Measurements from ENCODE around the gene HOGA1.

Gene HOGA1

GRCh38 chr10:97580421-97581367 is 3.5 kb upstream of the HOGA1 start:
- Mint-ChIP-seq H3K27ac (peak overlapping the region; percentile 50), H3K36me3 (no peaks in the 10 kb centered on the region), H3K4me1 (no peaks in the 10 kb centered on the region), H3K9me3 (no peaks in the 10 kb centered on the region), H3K4me3 (no peak overlapping the region), H3K27me3 (peaks cover 26% of the 10 kb centered on the region)
- CTCF ChIA-PET, result interaction anchor here (0.6 to 2.1 kb wide), 2 partner anchors 9 to 116 kb away, joined by 3 to 11 read pairs; no protein-coding TSS in a partner anchor
- DNase-seq, result no peak

- CTCF ChIA-PET, result interaction anchor here (0.7 kb wide), 1 partner anchor 10 kb away, joined by 4 read pairs; no protein-coding TSS in a partner anchor
- Mint-ChIP-seq H3K4me3 (no peak overlapping the region), H3K9me3 (no peaks in the 10 kb centered on the region), H3K4me1 (no peaks in the 10 kb centered on the region), H3K27ac (no peak overlapping the region), H3K36me3 (no peaks in the 10 kb centered on the region), H3K27me3 (peaks cover 21% of the 10 kb centered on the region)
- DNase-seq, result no peak
These were observed 2.0 kb upstream of the HOGA1 start for GRCh38 chr10:97582169-97582568.

DNA sequence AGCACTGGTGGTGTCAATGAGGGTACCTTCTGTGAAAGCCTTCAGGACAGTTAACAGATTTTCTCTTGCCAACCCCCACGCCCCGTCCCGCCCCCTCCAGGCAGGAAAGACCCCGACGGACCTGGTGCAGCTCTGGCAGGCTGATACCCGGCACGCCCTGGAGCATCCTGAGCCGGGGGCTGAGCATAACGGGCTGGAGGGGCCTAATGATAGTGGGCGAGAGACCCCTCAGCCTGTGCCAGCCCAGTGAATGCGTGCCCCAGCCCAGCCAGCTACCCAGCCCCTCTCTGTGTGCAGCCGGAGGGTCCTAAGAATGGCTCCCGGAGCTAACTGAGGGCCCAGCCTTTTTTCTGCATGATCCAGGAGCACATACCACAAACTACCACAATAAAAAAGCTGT is 713 bp upstream of the HOGA1 start:
- CTCF ChIA-PET, result no interaction called here
- no peaks in the 10 kb centered on the region for H3K4me1 Mint-ChIP-seq
- no peak overlapping the region for H3K27ac Mint-ChIP-seq
- H3K36me3 Mint-ChIP-seq, result no peaks in the 10 kb centered on the region
- H3K9me3 Mint-ChIP-seq, result no peaks in the 10 kb centered on the region
- no peak overlapping the region for H3K4me3 Mint-ChIP-seq
- DNase-seq, result no peak
- peaks cover 9% of the 10 kb centered on the region for H3K27me3 Mint-ChIP-seq

GRCh38 chr10:97584798-97585438 is 729 bp downstream of the HOGA1 start:
- Mint-ChIP-seq H3K27me3 (peaks cover 4% of the 10 kb centered on the region), H3K4me3 (no peak overlapping the region), H3K9me3 (no peaks in the 10 kb centered on the region), H3K36me3 (no peaks in the 10 kb centered on the region), H3K4me1 (no peaks in the 10 kb centered on the region), H3K27ac (no peak overlapping the region)
- CTCF ChIA-PET, result no interaction called here
- no peak for DNase-seq

DNA sequence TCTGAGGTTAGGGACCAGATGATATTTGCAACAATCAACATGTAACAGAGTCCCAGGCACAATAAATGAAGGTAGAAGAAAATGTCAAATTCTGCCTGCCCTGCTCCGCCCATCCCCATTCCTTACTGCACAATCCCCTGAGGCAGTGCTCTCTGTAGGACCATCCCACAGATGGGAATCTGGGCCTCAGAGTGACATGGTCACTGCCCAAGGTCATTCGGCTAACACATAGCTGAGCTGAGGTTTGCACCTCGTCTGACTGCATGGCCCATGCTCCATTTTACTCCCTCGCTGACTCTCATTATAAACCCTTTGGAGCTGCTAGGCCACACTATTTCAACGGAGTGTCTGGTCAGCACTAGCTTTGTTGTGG is 1.2 kb downstream of the HOGA1 start:
- no peak overlapping the region for H3K4me3 Mint-ChIP-seq
- H3K27me3 Mint-ChIP-seq, result peaks cover 4% of the 10 kb centered on the region
- peaks cover 3% of the 10 kb centered on the region for H3K4me1 Mint-ChIP-seq
- CTCF ChIA-PET, result no interaction called here
- no peaks in the 10 kb centered on the region for H3K36me3 Mint-ChIP-seq
- no peak overlapping the region for H3K27ac Mint-ChIP-seq
- no peak for DNase-seq
- no peaks in the 10 kb centered on the region for H3K9me3 Mint-ChIP-seq

DNA sequence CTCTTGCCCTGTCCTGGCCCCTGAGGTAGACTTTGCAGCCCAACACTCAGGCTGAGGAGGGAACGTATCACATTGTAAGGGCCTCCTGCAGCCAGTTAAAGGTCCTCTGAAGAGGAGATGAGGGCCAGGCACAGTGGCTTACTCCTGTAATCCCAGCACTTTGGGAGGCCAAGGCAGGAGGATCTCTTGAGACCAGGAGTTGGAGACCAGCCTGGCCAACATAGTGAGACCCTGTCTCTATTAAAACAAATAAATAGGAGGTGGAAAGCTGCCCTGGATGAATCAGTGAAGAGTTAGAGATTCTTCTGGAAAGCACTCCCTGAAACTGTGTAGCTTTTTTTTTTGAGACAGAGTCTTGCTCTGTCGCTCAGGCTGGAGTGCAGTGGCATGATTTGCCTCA is 3.0 kb downstream of the HOGA1 start:
- peaks cover 4% of the 10 kb centered on the region for H3K27me3 Mint-ChIP-seq
- no peak for DNase-seq
- CTCF ChIA-PET, result interaction anchor here (0.8 to 1.7 kb wide), 2 partner anchors 9 to 15 kb away, joined by 3 to 8 read pairs; partner anchors contain the start of gene ANKRD2
- no peak overlapping the region for H3K4me3 Mint-ChIP-seq
- H3K27ac Mint-ChIP-seq, result no peak overlapping the region
- H3K36me3 Mint-ChIP-seq, result no peaks in the 10 kb centered on the region
- H3K9me3 Mint-ChIP-seq, result no peaks in the 10 kb centered on the region
- peaks cover 5% of the 10 kb centered on the region for H3K4me1 Mint-ChIP-seq

- CTCF ChIA-PET, result no interaction called here
- Mint-ChIP-seq H3K4me1 (peaks cover 5% of the 10 kb centered on the region), H3K36me3 (no peaks in the 10 kb centered on the region), H3K9me3 (no peaks in the 10 kb centered on the region), H3K27ac (peak within 1 kb of the TSS; percentile 55), H3K27me3 (peaks cover 3% of the 10 kb centered on the region), H3K4me3 (no peak within 1 kb of the TSS)
- DNase-seq, result no peak
These were observed 5.3 kb downstream of the HOGA1 start, which contains the start of gene C10orf62 for GRCh38 chr10:97589479-97589878. Gene C10orf62 (plus strand): TSS chr10:97589721. CDS start chr10:97589898, 177 bp downstream.

DNA sequence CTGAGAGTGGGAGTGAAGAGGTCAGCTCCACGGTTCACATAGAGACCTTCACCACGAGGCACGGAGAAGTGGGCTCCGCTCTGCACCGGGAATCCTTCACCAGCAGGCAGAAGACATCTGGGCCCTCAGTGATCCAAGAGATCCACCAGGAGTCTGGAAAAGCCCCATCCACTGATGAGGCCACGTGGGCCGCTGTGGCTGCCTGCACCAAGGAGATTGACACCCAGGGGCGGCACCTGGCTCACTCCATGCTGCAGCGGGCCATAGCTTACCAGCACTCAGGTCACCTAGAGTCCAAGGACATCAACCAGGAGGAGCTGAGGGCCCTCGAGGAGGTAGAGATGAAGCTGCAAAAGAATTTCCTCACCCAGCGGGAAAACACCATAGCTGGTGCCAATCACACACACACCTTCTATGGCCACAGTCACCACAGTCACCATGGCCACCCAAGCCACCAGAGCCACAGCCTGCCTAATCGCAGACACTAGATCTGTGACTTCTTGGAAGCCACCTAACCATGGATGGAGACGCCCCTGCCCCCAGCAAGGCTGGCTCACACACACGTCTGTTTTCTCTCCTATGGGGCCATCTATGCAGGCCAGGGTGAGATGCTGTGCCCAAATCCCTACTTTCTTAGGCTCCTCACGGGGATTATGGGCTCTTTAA is 6.0 kb downstream of the HOGA1 start:
- Mint-ChIP-seq H3K4me3 (no peak overlapping the region), H3K27me3 (no peaks in the 10 kb centered on the region), H3K4me1 (peaks cover 5% of the 10 kb centered on the region), H3K27ac (no peak overlapping the region), H3K9me3 (no peaks in the 10 kb centered on the region), H3K36me3 (no peaks in the 10 kb centered on the region)
- CTCF ChIA-PET, result interaction anchor here (0.6 to 1.0 kb wide), 2 partner anchors 21 to 111 kb away, joined by 3 read pairs; no protein-coding TSS in a partner anchor
- DNase-seq, result no peak

- no peaks in the 10 kb centered on the region for H3K9me3 Mint-ChIP-seq
- CTCF ChIA-PET, result interaction anchor here (0.6 to 1.0 kb wide), 3 partner anchors 20 to 110 kb away, joined by 3 read pairs; no protein-coding TSS in a partner anchor
- no peaks in the 10 kb centered on the region for H3K36me3 Mint-ChIP-seq
- no peak overlapping the region for H3K27ac Mint-ChIP-seq
- H3K27me3 Mint-ChIP-seq, result no peaks in the 10 kb centered on the region
- H3K4me1 Mint-ChIP-seq, result peaks cover 5% of the 10 kb centered on the region
- no peak for DNase-seq
- no peak overlapping the region for H3K4me3 Mint-ChIP-seq
These were observed 6.7 kb downstream of the HOGA1 start for GRCh38 chr10:97590748-97591495.

DNA sequence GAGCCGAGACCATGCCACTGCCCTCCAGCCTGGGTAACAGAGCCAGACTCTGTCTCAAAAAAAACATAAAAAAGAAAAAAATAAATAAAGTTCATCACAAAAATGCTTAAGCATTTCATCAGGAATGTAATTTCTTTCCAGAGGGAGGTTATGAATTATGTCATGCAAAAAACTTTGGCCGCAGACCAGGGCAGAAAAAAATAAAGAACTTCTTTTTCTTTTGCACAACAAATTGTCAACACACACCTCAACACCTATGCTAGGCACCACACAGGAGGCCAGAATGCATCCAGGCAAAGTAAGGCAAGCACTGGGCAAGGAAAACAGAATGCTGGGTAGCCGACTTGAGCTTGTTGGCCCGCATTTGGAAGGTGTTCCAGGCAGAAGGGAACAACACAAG is 9.2 kb downstream of the HOGA1 start:
- CTCF ChIA-PET, result no interaction called here
- Mint-ChIP-seq H3K36me3 (no peaks in the 10 kb centered on the region), H3K4me1 (peaks cover 5% of the 10 kb centered on the region), H3K4me3 (no peak overlapping the region), H3K9me3 (no peaks in the 10 kb centered on the region), H3K27me3 (no peaks in the 10 kb centered on the region), H3K27ac (no peak overlapping the region)
- DNase-seq, result no peak

GRCh38 chr10:97596101-97597082 is 12.2 kb downstream of the HOGA1 start:
- H3K4me1 Mint-ChIP-seq, result no peaks in the 10 kb centered on the region
- H3K4me3 Mint-ChIP-seq, result no peak overlapping the region
- no peaks in the 10 kb centered on the region for H3K36me3 Mint-ChIP-seq
- CTCF ChIA-PET, result interaction anchor here (0.6 kb wide), 1 partner anchor 9 kb away, joined by 3 read pairs; no protein-coding TSS in a partner anchor
- DNase-seq, result no peak
- no peaks in the 10 kb centered on the region for H3K27me3 Mint-ChIP-seq
- no peak overlapping the region for H3K27ac Mint-ChIP-seq
- H3K9me3 Mint-ChIP-seq, result no peaks in the 10 kb centered on the region

- CTCF ChIA-PET, result interaction anchor here (1.1 kb wide), 1 partner anchor 25 kb away, joined by 3 read pairs; the partner anchor contains the start of gene ANKRD2
- DNase-seq, result no peak
- no peak overlapping the region for H3K4me3 Mint-ChIP-seq
- H3K27ac Mint-ChIP-seq, result no peak overlapping the region
- no peaks in the 10 kb centered on the region for H3K9me3 Mint-ChIP-seq
- H3K27me3 Mint-ChIP-seq, result peaks cover 4% of the 10 kb centered on the region
- H3K4me1 Mint-ChIP-seq, result no peaks in the 10 kb centered on the region
- H3K36me3 Mint-ChIP-seq, result no peaks in the 10 kb centered on the region
These were observed 13.6 kb downstream of the HOGA1 start for GRCh38 chr10:97597778-97598177.

Measured in activated naive CD4-positive, alpha-beta T cell treated with anti-CD3 and anti-CD28 coated beads, Interleukin-2, amount 10 ng/mL, durations not matched to agents 7 days and 5 days (primary cell).